GM21360 (cell line): ENCODE measurements around the gene CCDC124.
"Not testable (repeated sequence)": the region's sequence is repeated elsewhere in the genome, so short reads cannot be mapped to it uniquely, and the experiment has no call there.

Source experiments
- ATAC-seq: cut with Tn5 transposase; IDR thresholded peaks from one replicate; pipeline ENCODE4 v1.9.1; 2021; ENCODE audit warnings: mild to moderate bottlenecking, moderate library complexity; ENCODE audit not compliant: unreplicated experiment

Gene CCDC124

GRCh38 chr19:17977488-17977887 lies 44.7 kb downstream of the CCDC124 start:
- no peak for ATAC-seq

DNA sequence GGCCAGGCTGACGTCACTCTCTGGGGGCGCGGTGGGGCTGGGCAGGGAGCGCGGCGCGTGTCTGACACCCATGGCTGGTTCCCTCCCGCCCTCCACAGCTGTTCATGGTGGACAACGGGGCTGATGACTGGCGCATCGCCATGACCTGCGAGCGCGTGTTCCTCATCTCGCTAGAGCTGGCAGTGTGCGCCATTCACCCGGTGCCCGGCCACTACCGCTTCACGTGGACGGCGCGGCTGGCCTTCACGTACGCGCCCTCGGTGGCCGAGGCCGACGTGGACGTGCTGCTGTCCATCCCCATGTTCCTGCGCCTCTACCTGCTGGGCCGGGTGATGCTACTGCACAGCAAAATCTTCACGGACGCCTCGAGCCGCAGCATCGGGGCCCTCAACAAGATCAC lies 48.8 kb downstream of the CCDC124 start:
- no peak for ATAC-seq

- ATAC-seq = no peak
Observed at GRCh38 chr19:17982430-17982829, 49.6 kb downstream of the CCDC124 start.

DNA sequence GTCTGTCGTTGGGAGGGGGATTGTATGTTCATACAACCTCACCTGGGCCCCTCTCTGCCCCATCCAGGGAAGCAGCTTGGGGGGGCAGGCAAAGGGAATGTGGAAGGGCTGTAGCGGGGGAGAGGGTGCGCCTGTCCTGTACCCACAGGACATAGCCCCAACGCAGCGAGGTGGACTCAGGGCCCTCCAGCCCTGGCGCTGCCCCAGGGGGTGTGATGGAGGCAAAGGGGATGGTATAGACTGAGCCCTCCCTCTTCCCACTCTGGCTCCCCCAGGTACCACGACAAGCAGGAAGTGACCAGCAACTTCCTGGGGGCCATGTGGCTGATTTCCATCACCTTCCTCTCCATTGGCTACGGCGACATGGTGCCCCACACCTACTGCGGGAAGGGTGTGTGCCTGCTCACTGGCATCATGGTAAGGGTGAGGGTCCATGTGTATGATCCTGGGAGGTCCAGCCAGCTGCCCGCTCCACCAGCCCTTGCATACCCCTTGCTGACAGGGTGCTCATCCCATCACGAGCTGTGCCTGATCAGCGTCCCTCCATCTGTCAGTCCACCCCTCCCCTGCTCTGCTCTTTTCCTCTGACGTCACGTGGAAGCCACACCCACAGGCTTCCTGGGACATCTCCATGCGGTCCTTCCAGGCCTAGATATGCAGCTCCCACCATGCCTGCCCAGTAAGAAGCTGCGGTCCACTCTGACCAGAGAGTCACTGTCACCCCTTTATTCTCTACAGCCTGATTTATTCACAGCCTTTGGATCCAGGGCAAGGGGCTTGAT lies 52.4 kb downstream of the CCDC124 start:
- no peak for ATAC-seq

DNA sequence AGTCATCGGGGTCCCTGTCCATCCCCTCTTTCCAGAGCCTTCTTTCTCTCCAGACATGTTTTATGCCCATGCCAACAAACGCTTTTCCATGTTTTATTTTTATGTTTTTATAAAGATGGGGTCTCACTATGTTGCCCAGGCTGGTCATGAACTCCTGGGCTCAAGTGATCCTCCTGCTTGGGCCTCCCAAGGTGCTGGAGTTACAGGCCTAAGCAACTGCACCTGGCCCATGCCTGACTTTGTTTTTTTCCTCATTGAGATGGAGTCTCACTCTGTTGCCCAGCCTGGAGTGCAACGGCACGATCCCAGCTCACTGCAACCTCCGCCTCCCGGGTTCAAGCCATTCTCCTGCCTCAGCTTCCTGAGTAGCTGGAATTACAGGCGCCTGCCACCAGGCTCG lies 53.8 kb downstream of the CCDC124 start:
- not testable (repeated sequence) for ATAC-seq

- no peak for ATAC-seq
Observed at GRCh38 chr19:17988161-17988560, 55.3 kb downstream of the CCDC124 start.

DNA sequence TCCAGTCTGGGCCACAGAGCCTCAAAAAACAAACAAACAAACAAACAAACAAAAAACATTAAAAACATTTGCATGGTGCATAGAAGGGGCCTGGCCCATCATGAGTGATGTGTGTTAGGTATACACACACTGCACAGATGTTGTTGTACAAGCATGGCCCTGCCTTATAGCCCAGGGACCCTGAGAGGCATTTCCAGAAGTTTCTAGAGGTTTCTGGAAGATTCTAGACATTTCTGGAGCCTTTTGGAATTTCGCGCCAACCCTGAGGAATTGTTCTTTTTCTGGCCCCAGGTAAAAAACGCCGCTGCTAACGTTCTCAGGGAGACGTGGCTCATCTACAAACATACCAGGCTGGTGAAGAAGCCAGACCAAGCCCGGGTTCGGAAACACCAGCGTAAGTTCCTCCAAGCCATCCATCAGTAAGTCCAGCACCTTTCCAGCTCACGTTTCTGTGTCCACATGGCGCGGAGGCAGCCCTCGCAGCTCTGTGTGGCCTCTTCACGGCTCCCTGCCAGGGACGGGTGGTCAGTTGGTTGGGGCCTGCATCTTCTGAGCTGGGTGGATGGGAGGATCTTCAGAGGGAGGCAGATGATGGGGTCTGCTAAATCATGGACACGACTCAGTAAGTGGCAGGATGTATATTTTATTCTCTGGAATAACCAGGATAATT lies 56.7 kb downstream of the CCDC124 start:
- ATAC-seq = no peak

DNA sequence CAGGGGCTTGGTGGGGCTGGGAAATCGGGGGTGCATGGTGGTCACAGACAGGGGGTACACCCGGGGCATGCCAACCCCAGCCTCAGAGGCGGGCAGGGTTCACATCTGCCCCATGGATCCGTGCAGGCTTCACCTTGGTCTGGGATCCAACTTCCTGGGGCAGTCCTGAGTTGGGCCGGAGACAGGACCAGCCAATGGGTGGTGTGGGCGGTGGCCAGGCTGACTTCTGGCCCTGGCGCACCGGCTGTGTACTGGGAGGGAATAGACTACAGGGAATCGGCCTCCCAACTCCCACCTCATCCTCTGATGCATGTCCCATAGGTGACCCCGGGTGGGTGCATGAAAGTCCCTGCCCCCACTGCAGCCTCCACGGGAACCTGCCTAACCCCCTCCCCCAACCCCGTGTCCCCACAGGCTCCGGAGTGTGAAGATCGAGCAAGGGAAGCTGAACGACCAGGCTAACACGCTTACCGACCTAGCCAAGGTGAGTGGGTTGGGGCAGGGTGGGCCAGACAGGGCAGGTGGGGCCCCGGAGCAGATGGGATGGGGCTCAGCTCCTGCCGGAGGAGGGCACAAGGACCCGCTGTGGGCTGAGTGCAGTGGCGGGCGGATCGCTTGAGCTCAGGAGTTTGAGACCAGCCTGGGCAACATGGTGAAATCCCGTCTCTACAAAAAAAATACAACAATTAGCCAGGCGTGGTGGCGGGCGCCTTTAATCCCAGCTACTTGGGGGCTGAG lies 60.4 kb downstream of the CCDC124 start:
- no peak for ATAC-seq
